ENCODE results near the gene OR14I1.

Gene OR14I1

GRCh38 chr1:248688527-248689298 is 13.9 kb downstream of the OR14I1 start:
- no peaks in the 10 kb centered on the region for H3F3A ChIP-seq (ENCODE audit: insufficient read depth)
- H3K9me2 ChIP-seq (replicated peaks; ENCODE audit: insufficient read depth, low read length), result no peaks in the 10 kb centered on the region
- no peaks in the 10 kb centered on the region for H3K79me2 ChIP-seq (ENCODE audit: insufficient read depth, low read length)
- H3K36me3 ChIP-seq (ENCODE audit: low read length), result no peaks in the 10 kb centered on the region
- no peaks in the 10 kb centered on the region for H4K20me1 ChIP-seq (ENCODE audit: low read depth, low read length)
- no peak overlapping the region for H2AFZ ChIP-seq (ENCODE audit: low read depth, low read length, severe bottlenecking)
- H3K27me3 ChIP-seq (ENCODE audit: low read length), result no peaks in the 10 kb centered on the region
- no peak for TF ChIP-seq CTCF (IDR thresholded peaks at IDR 0.05; ENCODE audit: insufficient read depth, low read length, poor library complexity, severe bottlenecking)
- TF ChIP-seq EZH2phosphoT487 (conservative IDR thresholded peaks at IDR 0.05; ENCODE audit: low read length), result no peak
- H3K4me2 ChIP-seq (ENCODE audit: low read depth, low read length, poor library complexity, severe bottlenecking), result no peak overlapping the region
- no peak overlapping the region for H3K4me3 ChIP-seq (ENCODE audit: insufficient read depth, low read length, poor library complexity, severe bottlenecking)
- H3K9ac ChIP-seq (ENCODE audit: low read length), result no peak overlapping the region
- no peaks in the 10 kb centered on the region for H3K9me3 ChIP-seq (ENCODE audit: insufficient read depth, low read length)
- H3K27ac ChIP-seq (ENCODE audit: low read depth, low read length), result no peak overlapping the region

DNA sequence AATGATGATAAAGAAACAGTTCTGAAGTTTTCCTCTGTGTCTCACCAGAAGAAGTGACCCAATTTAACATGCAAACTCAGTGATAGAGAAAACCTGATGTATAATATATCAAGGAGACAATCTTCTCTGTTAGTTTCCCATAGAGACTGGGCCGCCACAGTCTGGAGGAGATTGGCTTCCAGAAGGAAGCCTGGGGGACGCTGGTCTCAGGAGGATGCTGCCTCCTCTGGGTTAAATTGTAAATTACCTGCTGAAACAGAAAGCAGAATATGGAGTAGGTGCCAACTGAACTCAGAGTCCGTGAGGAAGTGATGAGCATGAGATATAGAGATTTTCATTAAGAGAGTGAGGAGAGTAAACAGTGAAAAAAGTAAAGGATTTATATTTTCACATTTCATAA is 15.8 kb downstream of the OR14I1 start:
- Histone ChIP-seq H3K4me2 (ENCODE audit: low read depth, low read length, poor library complexity, severe bottlenecking) (no peak overlapping the region), H3K4me3 (ENCODE audit: insufficient read depth, low read length, poor library complexity, severe bottlenecking) (no peak overlapping the region), H3K9me3 (ENCODE audit: insufficient read depth, low read length) (no peaks in the 10 kb centered on the region), H3K27ac (ENCODE audit: low read depth, low read length) (no peak overlapping the region), H3K79me2 (ENCODE audit: insufficient read depth, low read length) (no peaks in the 10 kb centered on the region), H3K36me3 (ENCODE audit: low read length) (no peaks in the 10 kb centered on the region), H2AFZ (ENCODE audit: low read depth, low read length, severe bottlenecking) (no peak overlapping the region), H4K20me1 (ENCODE audit: low read depth, low read length) (no peaks in the 10 kb centered on the region), H3K9ac (ENCODE audit: low read length) (no peak overlapping the region), H3K27me3 (ENCODE audit: low read length) (no peaks in the 10 kb centered on the region), H3F3A (ENCODE audit: insufficient read depth) (no peaks in the 10 kb centered on the region), H3K9me2 (replicated peaks; ENCODE audit: insufficient read depth, low read length) (no peaks in the 10 kb centered on the region)
- peak; percentile 20 for TF ChIP-seq CTCF (IDR thresholded peaks at IDR 0.05; ENCODE audit: insufficient read depth, low read length, poor library complexity, severe bottlenecking)
- no peak for TF ChIP-seq EZH2phosphoT487 (conservative IDR thresholded peaks at IDR 0.05; ENCODE audit: low read length)

- no peak overlapping the region for H3K4me2 ChIP-seq (ENCODE audit: low read depth, low read length, poor library complexity, severe bottlenecking)
- no peaks in the 10 kb centered on the region for H3K79me2 ChIP-seq (ENCODE audit: insufficient read depth, low read length)
- H3K9me2 ChIP-seq (replicated peaks; ENCODE audit: insufficient read depth, low read length), result no peaks in the 10 kb centered on the region
- H2AFZ ChIP-seq (ENCODE audit: low read depth, low read length, severe bottlenecking), result no peak overlapping the region
- no peaks in the 10 kb centered on the region for H3F3A ChIP-seq (ENCODE audit: insufficient read depth)
- TF ChIP-seq EZH2phosphoT487 (conservative IDR thresholded peaks at IDR 0.05; ENCODE audit: low read length), result no peak
- TF ChIP-seq CTCF (IDR thresholded peaks at IDR 0.05; ENCODE audit: insufficient read depth, low read length, poor library complexity, severe bottlenecking), result no peak
- H3K9me3 ChIP-seq (ENCODE audit: insufficient read depth, low read length), result no peaks in the 10 kb centered on the region
- H3K9ac ChIP-seq (ENCODE audit: low read length), result no peak overlapping the region
- H3K27ac ChIP-seq (ENCODE audit: low read depth, low read length), result no peak overlapping the region
- H3K27me3 ChIP-seq (ENCODE audit: low read length), result no peaks in the 10 kb centered on the region
- no peaks in the 10 kb centered on the region for H4K20me1 ChIP-seq (ENCODE audit: low read depth, low read length)
- no peak overlapping the region for H3K4me3 ChIP-seq (ENCODE audit: insufficient read depth, low read length, poor library complexity, severe bottlenecking)
- no peaks in the 10 kb centered on the region for H3K36me3 ChIP-seq (ENCODE audit: low read length)
These were observed 20.9 kb downstream of the OR14I1 start for GRCh38 chr1:248681651-248682050.
